HG02943 (cell line): ENCODE measurements around the gene EIF3D.

ENCODE experiments used
- ATAC-seq: cut with Tn5 transposase; IDR thresholded peaks from one replicate; pipeline ENCODE4 v1.9.1; 2021; ENCODE audit warnings: mild to moderate bottlenecking, low read depth, moderate library complexity; ENCODE audit not compliant: unreplicated experiment

EIF3D gene

GRCh38 chr22:36467946-36468345 lies 61.0 kb downstream of the EIF3D start:
- no peak for ATAC-seq

- ATAC-seq, result no peak
Measured at GRCh38 chr22:36467042-36467810, 61.7 kb downstream of the EIF3D start.

GRCh38 chr22:36466258-36466657 lies 62.7 kb downstream of the EIF3D start:
- ATAC-seq, result no peak

- no peak for ATAC-seq
Measured at GRCh38 chr22:36465232-36466021, 63.5 kb downstream of the EIF3D start.

GRCh38 chr22:36464715-36465231 lies 64.2 kb downstream of the EIF3D start:
- no peak for ATAC-seq

GRCh38 chr22:36463783-36464184 lies 65.2 kb downstream of the EIF3D start:
- no peak for ATAC-seq

GRCh38 chr22:36461665-36462649 lies 67.0 kb downstream of the EIF3D start:
- no peak for ATAC-seq
